ENCODE data around the gene HDAC10.
"Not testable (repeated sequence)": the region's sequence is repeated elsewhere in the genome, so short reads cannot be mapped to it uniquely, and the experiment has no call there.

HDAC10 gene

DNA sequence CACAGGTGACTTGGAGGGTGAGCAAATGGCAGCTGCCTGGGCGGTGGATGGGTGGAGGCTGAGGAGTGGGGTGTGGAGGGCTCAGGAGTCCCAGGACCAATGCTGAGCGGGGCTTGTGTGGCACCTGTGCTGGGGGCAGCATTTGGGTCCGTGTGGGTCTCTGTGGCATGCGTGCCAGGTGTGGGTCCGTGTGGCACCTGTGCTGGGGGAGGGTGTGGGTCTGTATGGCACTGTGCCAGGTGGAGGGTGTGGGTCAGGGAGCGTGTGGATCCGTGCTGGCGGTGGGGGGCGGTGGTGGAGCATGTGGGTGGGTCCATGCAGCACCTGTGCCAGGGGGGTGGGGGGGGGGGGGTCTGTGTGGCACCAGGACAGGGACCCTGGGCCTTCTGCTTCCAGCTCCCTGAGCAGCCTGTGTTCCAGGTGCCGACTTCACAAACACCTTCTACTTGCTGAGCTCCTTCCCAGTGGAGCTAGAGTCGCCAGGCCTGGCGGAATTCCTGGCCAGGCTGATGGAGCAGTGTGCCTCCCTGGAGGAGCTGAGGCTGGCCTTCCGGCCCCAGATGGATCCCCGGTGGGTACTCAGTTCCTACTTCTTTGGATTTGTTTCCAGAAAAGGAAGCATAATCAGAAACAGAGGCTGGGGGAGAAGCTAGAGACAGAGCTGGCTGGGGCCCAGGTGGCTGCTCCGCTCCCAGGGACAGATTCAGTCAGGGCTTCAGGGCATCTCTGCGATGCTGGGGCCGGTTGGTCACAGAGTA, 35.6 kb downstream of the HDAC10 start:
- DNase-seq, result no peak

DNA sequence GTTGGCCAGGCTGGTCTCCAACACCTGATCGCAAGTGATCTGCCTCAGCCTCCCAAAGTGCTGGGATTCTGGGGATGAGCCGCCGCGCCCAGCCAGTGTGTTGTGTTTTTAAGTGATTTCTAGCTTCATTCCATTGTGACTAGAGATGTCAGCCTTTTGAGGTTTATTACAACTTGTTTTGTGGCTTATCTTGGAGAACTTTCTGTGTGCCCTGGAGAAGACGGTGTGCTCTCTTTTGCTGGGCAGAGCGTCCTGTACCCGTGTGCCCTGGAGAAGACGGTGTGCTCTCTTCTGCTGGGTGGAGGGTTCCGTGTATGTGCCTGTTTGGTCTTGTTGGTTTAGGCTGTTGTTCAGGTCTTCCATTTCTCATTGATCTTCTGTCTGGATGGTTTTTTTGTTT, 37.8 kb downstream of the HDAC10 start:
- no peak for DNase-seq

DNA sequence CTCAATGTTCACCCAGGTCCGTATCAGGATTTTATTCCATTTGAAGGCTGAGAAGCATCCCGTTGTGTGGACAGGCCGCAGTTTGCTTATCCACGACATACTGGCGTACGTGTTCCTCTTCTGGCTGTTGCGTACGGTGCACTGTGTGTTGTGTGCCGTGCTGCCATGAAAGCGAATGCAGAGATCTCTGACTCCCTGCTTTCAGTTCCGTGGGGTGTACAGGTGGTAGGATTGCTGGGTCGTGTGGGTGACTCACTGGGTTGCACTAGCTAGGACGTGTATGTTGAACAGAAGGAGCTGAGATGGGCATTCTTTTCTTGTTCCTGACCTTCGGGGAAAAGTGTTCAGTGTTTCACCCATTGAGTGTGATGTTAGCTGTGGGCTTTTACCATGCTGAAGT, 39.9 kb downstream of the HDAC10 start:
- DNase-seq, result no peak

DNA sequence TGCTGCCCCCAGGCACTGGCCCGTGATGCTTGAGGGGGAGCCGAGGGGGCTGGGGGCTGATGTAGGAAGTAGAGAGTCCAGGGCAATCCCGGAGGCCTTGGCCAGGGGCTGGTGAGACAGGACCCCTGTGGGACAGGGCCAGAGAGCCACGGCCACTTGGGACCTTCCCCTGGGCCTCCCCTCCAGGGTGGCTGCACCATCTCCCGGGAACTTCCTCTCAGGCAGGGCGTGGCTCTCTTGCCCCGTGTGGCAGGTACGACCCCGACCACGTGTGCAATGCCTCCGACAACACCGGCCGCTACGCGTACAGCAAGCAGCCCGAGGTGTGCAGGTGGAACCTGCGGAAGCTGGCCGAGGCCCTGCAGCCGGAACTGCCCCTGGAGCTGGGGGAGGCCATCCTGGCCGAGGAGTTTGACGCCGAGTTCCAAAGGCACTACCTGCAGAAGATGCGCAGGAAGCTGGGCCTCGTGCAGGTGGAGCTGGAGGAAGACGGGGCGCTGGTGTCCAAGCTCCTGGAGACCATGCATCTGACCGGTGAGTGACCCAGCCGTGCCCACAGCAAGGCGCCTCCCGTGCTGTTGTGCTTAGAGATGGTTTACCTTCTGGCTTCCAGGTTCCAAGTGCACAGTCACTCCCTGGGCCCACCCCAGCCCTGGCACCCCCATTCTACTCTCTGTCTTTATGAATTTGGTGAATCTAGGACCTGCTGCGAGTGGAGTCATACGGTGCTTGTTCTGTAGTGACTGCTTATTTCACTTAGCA, 40.5 kb downstream of the HDAC10 start:
- no peak for DNase-seq

DNA sequence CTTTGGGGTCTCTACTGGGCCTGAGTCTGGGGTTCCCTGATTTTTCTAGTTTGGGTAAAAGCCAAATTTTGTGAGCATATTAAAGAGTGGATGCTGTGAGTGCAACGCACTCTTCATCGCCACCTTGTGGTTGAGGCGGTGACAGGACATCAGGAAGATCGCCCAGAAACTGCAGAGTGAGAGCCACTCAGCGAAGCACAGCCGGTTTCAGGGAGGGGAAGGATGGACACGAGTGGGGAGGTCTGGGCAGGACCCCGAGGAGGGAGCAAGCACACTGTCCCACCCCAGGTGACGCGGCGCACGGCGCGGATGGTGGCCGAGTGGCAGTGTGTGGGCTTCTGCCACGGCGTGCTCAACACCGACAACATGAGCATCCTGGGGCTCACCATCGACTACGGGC, 41.2 kb downstream of the HDAC10 start:
- peak; percentile 15 for DNase-seq

DNA sequence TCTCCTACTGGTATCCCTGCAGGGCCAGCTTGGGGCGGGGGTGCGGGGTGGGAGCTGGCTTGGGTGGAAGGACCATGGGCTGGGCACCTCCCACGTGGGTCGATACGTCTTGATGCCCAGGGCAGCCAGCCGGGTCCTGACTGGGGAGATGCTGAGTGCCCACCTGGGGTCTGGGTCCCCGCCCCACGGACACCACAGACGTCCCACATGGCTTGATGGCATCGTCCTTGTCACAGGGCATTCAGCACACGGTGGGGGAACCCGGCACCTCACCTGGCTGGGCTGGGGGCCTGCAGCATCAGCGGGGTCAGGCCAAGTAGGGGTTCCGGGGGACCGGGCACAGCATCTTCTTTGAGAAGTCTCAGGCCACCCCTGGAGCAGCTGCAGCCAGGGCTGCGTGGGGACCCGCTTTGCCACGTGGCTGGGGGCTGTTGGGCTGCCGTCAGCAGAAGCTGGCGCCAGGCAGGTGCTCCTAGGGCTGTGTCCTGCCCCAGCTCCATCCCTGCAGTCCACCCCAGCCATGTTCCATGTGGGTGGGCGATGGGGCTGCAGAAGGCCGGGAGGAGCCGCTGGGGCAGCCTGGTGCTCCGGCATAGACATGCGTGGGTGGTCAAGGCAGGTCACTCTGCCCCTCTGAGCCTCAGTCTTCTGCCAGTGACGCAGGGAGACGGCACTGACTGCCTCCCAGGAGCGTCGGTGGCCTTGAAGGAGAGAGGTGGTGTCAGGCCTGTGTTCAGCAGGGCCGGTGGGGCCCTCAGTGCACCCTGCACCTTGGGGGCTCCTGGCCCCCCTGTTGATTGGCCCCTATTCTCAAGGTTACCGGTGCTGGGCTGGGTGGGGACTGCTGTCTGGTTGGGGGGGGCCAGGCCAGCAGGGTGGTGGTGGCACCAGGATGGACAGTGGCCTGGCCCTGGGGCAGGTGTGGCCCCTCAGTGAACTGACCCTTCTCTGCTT, 41.8 kb downstream of the HDAC10 start:
- DNase-seq, result no peak

DNA sequence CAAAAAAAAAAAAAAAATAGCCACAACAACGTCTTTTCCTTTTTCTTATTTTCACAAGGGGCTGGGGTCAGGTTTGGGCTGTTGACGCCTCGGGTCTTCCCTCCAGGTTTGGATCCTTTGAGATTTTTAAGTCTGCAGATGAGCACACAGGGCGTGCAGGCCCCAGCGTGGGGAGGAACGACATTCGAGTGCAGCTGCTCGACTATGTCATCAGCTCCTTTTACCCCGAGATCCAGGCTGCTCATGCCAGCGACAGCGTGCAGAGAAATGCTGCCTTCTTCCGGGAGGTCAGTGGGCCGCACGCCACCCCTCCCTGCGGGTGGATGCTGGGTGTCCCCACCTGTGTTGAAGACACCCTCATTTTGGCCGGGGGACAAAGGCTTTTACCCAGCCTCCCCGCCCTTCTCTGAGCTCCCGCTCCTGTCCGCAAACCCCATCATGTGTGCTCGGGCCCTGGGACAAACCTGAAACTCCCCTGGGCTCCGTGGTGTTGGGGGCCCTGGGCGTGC, 42.6 kb downstream of the HDAC10 start:
- DNase-seq, result no peak

DNA sequence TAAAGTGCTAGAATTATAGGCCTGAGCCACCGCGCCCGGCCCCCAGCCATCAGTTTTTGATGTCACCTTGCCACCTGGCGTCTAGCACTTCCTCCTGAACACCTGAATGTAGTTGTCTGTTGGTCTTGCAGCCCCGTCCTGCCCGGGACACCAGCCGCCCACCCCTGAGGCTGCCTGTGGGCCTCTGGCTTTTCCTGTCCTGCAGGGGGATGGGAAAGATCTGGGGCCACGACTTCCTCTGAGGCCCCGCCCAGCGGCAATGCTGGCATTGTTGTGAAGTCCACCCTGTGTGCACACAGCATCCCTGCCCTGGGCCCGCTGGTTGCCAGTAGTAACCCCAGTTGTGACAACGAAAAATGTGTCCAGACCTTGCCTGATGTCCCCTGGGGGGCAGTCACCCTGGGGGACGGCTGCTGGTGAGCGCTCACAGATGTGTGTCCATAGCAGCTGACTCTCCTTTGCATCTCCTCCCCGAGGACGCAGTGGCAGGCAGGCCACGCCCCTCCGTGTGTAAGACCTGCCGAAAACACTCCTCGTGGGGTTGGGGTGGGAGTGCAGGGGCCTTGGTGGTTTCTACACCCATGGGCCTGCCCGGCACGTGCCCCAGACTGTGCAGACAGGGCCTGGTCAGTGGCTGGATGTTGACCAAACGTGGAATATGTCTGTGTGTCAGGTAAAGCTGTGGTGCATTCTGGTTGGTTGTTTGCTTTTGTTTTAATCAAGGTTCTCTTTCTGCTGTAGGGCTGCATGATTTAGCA, 43.5 kb downstream of the HDAC10 start:
- no peak for DNase-seq

DNA sequence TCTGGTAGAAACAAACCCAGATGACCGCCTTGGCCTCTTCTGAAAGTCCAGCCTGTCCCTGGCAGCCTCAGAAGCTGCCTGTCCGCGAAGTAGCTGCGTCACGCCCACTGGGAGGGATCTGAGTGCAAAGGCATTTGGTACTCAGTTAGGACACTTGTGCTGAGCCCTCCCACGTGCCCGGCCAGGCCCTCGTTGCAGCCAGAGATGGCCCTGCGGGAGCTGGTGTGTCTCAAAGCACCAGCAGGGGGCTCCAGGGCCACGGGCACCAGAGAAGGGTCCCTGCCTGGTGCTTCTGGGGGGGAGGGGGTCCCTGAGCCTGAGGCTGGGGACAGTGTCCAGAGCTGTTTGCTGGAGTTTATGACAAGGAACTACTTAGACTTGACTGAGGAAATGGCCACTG, 44.5 kb downstream of the HDAC10 start:
- no peak for DNase-seq

DNA sequence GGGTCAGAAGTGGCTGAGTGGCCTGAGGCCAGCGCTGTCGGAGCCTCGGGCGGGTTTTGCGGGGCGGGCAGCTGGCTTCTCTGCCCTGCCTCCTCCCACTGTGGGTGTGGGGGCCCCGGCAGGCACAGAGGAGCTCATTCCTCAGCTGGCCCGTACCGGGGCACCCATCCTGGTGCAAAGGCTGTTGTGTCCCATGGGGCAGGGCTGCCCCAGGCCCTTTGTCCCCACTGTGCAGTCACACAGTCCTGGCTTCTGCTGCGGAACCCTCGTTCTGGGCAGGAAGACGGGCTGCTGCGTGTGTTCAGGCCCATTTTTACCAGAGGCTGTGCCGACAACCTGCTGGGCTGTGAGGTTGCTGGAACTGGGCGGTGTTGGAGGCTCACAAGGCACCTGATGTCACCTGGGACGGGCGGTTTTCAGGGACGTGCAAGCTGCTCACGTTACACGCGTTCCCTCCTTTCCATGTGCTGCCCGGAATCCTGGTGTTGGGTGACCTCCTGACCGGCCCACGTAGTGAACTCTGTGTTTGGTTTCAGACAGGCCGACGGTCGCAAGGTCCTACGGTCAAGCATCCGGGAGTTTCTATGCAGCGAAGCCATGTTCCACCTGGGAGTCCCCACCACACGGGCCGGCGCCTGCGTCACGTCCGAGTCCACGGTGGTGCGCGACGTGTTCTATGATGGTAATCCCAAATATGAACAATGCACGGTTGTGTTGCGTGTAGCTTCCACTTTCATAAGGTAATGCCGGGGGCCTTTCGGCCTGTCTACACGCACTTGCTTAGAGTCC, 45.1 kb downstream of the HDAC10 start:
- no peak for DNase-seq

DNA sequence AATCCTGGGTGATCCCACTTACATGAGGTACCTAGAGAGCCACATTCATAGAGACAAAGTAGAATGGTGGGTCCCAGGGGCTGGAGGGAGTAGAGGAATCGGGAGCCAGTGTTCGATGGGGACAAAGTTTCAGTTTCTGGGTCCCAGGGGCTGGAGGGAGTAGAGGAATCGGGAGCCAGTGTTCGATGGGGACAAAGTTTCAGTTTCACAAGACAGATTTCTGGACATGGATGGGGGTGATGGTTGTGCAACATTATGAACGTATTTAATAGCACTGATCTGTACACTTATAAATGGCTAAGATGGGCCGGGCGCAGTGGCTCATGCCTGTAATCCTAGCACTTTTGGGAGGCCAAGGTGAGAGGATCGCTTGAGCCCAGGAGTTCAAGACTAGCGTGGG, 46.1 kb downstream of the HDAC10 start:
- DNase-seq, result not testable (repeated sequence)

DNA sequence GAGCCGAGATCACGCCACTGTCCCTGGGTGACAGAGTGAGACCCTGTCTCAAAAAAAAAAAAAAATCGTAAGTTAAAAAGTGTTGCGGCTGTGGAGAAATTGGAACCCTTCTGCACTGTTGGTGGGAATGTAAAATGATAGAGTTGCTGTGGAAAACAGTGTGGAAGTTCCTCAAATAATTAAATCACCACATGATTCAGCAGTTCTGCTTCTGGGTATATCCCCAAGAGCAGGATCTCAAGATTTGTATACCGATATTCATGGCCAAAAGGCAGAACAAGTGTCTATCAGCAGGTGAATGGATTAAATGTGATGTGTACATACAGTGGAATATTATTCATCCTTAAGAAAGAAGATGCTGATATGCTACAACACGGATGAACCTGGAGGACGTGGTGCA, 46.5 kb downstream of the HDAC10 start:
- no peak for DNase-seq

DNA sequence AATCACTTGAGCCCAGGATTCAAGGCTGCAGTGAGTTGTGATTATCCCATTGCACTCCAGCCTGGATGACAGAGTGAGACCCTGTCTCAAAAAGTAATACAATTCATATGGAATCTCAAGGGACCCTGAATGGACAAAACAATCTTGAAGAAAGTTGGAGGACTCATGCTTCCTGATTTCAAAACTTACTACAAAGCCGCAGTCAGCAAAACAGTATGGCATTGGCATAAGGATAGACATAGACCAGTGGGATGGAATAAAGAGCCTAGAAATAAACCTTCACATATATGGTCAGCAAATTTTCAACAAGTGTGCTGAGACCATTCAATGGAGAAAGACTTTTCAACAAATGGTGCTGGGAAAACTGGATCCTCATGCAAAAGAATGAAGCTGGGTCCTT, 47.8 kb downstream of the HDAC10 start:
- DNase-seq, result no peak

DNA sequence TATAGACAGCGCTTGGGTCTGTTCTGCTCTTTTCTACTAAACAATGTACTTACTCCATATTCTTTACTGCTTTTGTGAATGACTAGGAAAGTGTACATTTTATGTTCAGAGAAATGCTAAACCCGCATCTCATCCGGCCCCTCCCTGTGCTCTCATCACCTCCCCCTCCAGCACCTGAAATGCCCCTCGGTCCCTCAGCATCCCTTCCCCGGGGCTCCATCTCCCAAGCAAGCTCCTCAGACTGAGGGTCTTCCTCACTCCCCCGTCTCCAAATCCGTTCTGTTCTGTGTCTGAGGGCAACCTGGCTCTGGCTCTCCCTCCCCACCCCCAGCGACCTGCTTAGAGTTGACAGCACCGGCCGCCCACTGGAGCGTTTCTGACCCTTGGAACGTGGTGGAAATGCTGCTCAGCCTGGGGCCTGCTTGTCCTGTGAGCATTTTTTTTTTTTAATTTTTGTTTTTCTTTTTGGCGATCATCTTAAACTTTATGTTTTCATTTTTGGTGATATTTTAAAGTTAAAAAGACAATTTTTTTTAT, 48.9 kb downstream of the HDAC10 start:
- no peak for DNase-seq

DNA sequence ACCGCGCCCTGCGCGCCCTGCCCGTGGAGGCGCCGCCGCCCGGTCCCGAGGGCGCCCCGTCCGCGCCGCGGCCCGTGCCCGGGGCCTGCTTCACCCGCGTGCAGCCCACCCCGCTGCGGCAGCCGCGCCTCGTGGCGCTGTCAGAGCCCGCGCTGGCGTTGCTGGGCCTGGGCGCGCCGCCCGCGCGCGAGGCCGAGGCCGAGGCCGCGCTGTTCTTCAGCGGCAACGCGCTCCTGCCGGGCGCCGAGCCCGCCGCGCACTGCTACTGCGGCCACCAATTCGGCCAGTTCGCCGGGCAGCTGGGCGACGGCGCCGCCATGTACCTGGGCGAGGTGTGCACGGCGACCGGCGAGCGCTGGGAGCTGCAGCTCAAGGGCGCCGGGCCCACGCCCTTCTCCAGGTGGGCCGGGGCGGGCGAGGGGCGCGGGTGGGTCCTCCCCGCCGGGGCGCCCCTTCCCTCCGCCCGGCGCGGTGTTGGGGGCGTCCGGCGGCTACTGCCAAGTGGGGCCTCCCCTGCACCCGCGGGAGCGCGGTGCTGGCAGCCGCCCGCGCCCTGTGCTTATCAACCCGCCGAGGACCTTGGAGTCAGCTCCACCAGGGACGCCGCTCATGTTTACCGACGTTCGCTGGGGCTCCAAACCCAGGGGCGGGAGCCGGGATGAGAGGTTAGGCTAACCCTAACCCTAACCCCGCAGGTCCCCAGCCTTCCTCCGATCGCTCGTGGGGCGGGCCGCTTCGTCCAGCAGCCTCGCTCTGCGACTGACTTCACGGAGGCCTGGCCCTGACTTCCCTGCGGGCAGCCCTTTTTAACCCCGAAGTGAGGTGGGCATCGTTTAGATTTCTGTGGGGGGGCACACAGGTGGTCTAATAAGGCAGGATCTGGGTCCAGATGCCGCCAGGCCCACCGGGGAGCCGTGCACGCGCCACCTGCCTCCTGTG, 49.6 kb downstream of the HDAC10 start:
- DNase-seq, result no peak

DNA sequence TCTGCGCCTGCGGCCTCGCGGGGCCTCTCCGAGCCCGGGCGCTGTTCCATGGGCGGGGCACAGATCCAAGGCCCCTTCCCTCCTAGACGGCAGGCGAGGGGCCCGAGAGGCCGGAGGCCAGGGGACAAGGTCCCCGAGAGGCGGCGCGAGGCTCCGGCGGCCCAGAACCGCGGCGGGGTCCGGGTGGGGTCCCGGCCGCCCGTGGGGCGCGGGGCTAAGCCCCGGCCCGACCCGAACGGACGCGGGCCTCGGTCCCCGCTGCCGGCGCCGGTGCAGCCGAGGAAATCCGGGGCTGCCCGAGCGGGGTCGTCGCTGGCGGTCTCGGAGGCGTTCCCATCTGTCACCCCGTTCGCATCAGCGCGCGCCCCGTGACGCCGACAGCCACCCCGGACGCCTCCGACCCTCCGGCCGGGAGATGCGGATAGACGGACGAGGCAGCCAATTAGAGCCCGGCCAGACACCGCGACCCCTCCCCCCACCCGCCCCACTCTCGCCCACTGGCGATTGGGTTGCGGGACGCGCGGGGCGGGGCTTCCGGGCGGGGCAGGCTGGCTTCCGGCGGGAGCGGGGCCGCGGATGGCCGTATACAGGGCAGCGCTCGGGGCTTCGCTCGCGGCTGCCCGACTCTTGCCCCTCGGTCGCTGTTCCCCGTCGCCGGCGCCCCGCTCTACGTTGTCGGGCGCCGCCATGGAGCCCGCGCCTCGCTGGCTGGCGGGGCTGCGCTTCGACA, 50.4 kb downstream of the HDAC10 start, which contains the start of gene SELENOO:
Gene SELENOO (plus strand): TSS at position 551 of the 730 bp plus-strand sequence. CDS start 26 bp downstream, at position 577.
- DNase-seq, result peak; percentile 39

DNA sequence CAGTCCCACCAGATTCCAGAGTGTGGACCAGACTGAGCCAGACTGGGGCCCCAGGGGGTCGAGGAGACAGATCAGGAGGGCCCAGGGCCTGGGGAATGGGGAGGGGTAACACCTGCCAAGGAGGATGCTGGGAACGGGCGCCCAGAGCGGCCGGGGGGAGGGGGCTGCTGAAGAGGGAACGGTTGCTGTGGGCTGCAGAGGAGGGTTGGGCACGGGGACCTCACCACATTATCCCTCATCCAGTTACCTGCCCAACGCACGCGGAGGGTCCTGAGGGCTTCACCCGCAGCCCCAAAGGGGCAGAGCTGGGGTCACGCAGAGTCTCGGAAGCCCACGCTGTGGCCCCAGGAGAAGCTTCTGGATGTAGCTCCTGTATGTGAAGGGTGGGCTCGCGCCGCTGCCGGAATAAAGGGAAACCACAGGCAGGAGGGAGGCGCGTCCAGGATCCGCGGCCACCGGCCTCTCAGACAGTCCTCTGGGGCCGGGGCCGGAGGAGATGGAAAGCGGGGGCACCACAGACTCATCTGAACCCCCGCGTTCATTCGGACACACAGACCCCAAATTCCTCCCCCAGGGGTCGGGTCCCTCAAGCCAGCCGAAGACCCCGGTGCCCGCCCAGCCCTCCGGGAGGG, 51.1 kb downstream of the HDAC10 start:
- DNase-seq, result no peak

DNA sequence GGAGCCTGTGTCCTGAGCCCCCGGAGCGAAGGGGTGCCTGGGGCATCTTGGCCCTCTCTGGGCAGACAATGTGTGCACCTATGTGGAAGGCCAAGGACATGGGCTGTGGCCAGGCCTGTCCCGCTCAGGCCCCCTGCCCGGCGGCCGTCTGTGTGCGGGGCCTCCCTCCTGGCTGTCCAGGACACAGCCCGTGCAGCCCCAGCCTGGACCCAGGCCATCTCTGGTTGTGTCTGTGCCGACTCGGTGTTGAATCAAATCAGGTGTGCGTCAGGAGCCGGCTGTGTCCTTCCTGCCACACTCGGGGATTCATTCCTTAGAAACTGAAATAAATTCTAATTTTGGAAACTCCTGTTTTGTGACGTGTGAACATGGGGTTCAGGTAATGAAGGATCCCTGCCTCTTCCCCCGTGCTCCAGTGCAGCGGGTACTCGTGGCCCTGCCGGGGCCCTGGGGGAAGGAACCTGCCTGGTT, 51.8 kb downstream of the HDAC10 start:
- no peak for DNase-seq

DNA sequence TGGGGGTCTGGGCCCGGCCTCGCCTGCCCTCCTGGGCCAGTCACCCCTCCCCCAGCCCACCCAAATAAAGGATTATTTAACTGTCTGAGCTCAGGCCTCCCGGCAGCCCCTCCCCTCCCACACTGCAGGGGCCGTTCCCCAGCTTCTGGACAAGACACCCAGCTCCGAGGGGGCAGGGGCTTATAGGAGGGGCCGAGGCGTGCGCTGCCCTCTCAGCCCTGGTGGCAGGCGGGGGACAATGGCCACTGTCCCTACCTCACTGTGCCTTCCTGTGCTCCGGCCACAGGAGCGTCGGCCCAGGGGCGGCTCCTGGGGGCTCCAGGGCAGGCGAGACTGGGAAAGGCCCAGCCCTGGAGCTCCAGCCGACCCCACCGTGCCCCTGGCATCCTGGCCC, 52.4 kb downstream of the HDAC10 start:
- DNase-seq, result no peak
